GM06990 (cell line): ENCODE measurements around the gene PHIP.

ENCODE experiments used
- DNase-seq: peaks from one replicate; pipeline ENCODE4 v3.0.0-alpha.2; 2011; ENCODE audit not compliant: insufficient read length; ENCODE audit errors: extremely low read depth
- H3K27me3 ChIP-seq: replicated peaks from 2 replicates; pipeline ENCODE4 v1.6.0; 2011; ENCODE audit warnings: low read length; ENCODE audit not compliant: control insufficient read depth, insufficient read depth
- H3K36me3 ChIP-seq: 2 replicates; pipeline ENCODE4 v1.5.1; 2011; ENCODE audit warnings: low read length; ENCODE audit not compliant: control insufficient read depth, insufficient read depth
- H3K4me3 ChIP-seq: replicated peaks from 2 replicates; pipeline ENCODE4 v1.5.1; 2011; ENCODE audit warnings: low read depth, mild to moderate bottlenecking, control low read depth, low read length
- CTCF ChIP-seq: IDR thresholded peaks from 2 replicates; pipeline ENCODE4 v1.5.1; 2011; ENCODE audit warnings: low read length, control low read depth, mild to moderate bottlenecking, inconsistent platforms; ENCODE audit not compliant: insufficient read depth, poor library complexity, severe bottlenecking

Gene PHIP

GRCh38 chr6:78984225-78984950, 93.7 kb downstream of the PHIP start:
- Histone ChIP-seq H3K27me3 (no peaks in the 10 kb centered on the region), H3K4me3 (no peak overlapping the region), H3K36me3 (peaks cover 1% of the 10 kb centered on the region)
- TF ChIP-seq CTCF = no peak
- no peak for DNase-seq

- peaks cover 3% of the 10 kb centered on the region; the same call in 1 of the 2 replicates for H3K36me3 ChIP-seq
- no peak for DNase-seq
- TF ChIP-seq CTCF = no peak
- no peak overlapping the region for H3K4me3 ChIP-seq
- H3K27me3 ChIP-seq = no peaks in the 10 kb centered on the region
These were observed 110.9 kb downstream of the PHIP start for GRCh38 chr6:78967191-78967590.

- no peaks in the 10 kb centered on the region for H3K27me3 ChIP-seq
- no peak overlapping the region for H3K4me3 ChIP-seq
- no peak for DNase-seq
- no peak for TF ChIP-seq CTCF
- peaks cover 3% of the 10 kb centered on the region; the same call in 1 of the 2 replicates for H3K36me3 ChIP-seq
These were observed 111.5 kb downstream of the PHIP start for GRCh38 chr6:78966542-78966941.

- Histone ChIP-seq H3K27me3 (no peaks in the 10 kb centered on the region), H3K36me3 (peaks cover 3% of the 10 kb centered on the region), H3K4me3 (no peak overlapping the region)
- TF ChIP-seq CTCF = no peak
- no peak for DNase-seq
These were observed 115.6 kb downstream of the PHIP start for GRCh38 chr6:78962448-78962847.

- TF ChIP-seq CTCF = no peak
- peaks cover 2% of the 10 kb centered on the region for H3K36me3 ChIP-seq
- no peak overlapping the region for H3K4me3 ChIP-seq
- no peaks in the 10 kb centered on the region for H3K27me3 ChIP-seq
- DNase-seq = no peak
These were observed 123.3 kb downstream of the PHIP start for GRCh38 chr6:78954740-78955139.

GRCh38 chr6:78953798-78954197, 124.3 kb downstream of the PHIP start:
- H3K36me3 ChIP-seq = peaks cover 6% of the 10 kb centered on the region
- TF ChIP-seq CTCF = no peak
- no peak for DNase-seq

More at GRCh38 chr6:78953798-78954197, 124.3 kb downstream of the PHIP start:
- H3K4me3 ChIP-seq = no peak overlapping the region
- no peaks in the 10 kb centered on the region for H3K27me3 ChIP-seq
